HG02763 (cell line): Measurements from ENCODE around the gene PXMP4.
"Not testable (repeated sequence)": the region's sequence is repeated elsewhere in the genome, so short reads cannot be mapped to it uniquely, and the experiment has no call there.

Source experiments
- ATAC-seq: cut with Tn5 transposase; IDR thresholded peaks from one replicate; pipeline ENCODE4 v1.9.1; 2021; ENCODE audit warnings: mild to moderate bottlenecking, moderate library complexity; ENCODE audit not compliant: unreplicated experiment

The PXMP4 gene, protein sequence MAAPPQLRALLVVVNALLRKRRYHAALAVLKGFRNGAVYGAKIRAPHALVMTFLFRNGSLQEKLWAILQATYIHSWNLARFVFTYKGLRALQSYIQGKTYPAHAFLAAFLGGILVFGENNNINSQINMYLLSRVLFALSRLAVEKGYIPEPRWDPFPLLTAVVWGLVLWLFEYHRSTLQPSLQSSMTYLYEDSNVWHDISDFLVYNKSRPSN

DNA sequence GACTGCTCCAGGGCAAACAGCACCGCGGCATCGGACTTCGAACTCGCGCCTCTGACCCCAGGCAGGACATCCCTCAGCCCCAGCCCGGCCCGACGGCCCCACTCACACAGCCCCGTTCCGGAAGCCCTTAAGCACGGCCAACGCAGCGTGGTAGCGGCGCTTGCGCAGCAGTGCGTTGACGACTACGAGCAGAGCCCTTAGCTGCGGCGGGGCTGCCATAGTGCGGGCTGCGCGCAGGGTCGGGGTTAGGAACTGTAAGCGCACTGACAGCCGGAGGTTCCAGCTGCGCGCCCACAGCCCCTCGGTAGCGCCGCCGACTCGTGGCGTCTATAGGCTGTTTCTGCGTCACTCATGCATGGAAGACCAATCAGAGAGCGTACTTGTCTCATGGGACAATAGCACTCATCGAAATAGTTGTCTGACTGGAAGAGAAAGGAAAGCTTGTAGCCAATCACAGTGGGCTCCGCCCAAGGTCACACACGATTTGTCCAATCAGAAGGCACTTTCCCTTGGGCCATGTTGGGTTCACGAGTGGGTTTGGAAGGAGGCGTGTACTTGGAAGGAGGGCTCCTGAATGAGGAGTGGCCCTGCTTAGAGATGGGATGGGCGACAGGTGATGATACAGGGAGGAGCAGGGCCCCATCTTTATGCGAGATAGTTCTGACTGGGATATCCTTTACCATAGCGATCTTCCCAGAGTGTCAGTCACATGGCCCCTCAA lies at the start of gene PXMP4:
TSS of gene PXMP4 (minus strand) at position 322 of the 721 bp plus-strand sequence. CDS start at position 219, 103 bp downstream.
- ATAC-seq, result peak; percentile 98

DNA sequence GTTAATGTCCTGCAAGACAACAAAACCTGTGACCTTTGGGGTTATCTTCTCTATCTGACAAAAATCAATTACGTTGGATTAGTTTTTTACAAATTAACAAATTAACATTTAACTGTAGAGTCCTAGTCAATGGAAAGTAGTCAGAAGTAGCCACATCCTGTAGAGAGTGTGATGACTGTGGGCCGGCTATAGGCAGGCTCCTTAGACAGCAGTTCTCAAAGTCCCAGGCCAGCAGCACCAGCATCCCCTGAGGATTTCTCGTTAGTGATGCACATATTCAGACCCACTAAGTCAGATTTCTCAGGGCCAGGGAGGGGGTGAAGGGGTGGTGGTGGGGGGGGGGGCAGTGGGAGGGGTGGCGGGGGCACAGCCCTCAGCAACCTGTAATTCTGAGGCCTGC lies 48.9 kb upstream of the PXMP4 start:
- no peak for ATAC-seq

DNA sequence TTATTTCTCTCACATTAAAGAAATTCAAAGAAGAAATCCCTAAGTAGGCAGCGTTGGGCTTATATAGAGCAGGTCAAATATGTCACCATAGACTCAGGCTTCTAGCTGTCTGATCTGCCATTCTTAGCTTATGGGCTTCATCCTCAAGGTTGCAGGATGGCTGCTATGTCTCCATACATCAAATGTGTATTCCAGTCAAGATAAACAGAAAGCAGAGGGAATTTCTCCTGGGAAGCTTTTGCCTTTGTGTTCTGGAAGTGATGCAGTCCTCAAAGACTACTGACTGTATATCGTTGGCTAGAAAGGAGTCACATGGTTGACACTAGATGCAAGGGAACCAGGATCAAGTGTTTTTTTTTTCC lies 47.6 kb upstream of the PXMP4 start:
- ATAC-seq, result no peak

DNA sequence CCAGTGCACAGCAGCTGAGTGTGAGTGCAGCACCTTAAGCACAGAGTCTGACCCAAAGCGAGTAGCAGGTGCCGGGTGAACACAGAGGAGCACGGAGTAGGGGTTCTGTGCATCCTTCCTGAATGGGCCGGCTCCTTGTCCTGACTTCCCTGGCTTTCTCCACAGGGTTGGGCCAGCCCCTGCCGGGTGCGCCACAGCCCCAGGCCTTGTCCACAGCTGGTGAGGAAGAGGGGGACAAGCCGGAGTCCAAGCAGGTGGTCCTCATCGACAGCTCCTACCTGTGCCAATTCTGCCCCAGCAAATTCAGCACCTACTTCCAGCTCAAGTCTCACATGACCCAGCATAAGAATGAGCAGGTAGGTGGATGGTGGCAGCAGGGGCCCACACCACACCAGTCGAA lies 46.6 kb upstream of the PXMP4 start:
- ATAC-seq, result no peak

DNA sequence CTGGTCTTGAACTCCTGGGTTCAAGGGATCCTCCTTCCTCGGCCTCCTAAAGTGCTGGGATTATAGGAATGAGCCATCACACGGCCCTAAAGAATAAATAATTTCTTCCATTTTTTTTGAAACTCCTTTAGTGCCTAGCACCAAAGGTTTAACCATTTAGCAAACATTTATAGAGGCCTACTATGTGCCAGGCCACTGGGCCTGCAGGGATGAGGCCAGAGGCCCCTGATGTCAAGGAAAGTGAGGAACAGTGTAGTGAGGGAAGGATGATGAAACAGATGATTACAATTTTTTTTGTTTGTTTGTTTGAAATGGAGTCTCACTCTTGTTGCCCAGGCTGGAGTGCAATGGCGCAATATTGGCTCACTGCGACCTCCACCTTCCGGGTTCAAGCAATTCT lies 45.5 kb upstream of the PXMP4 start:
- ATAC-seq, result no peak

DNA sequence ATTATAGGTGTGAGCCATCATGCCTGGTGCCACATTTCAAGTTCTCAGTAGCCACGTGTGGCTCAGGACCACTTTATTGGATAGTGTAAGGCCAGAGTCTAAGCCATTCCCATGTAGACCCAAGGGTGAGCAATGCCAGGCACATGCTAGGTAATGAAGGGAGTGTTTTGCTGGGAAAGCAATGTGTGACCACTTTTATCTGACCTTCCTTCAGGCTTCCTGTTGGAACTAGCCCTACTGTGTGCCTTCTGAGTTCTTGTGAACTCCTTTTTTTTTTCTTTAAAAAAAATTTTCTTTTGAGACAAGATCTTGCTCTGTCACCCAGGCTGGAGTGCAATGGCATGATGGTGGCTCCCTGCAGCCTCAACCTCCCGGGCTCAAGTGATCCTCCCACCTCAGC lies 45.0 kb upstream of the PXMP4 start:
- no peak for ATAC-seq

DNA sequence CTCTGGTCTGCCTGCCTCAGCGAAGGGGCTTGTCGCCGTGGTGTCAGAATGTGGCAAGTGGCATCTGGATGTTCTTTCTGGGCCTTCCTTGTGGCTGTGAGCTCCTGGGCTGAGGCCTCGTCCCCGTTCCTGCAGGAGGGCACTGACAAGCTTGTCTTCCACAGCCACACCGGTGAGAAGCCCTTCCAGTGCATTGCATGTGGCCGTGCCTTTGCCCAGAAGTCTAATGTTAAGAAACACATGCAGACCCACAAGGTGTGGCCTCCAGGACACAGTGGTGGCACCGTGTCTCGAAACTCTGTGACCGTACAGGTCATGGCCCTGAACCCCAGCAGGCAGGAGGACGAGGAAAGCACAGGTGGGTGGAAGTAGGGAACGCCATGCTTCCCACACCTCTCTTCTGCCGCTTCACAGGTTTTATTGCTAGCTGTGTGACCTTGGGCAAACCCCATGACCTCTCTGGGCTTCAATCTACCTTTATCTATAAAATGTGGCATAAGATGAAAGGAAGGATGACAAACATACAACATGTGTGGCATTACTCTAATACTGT lies 41.7 kb upstream of the PXMP4 start:
- no peak for ATAC-seq

DNA sequence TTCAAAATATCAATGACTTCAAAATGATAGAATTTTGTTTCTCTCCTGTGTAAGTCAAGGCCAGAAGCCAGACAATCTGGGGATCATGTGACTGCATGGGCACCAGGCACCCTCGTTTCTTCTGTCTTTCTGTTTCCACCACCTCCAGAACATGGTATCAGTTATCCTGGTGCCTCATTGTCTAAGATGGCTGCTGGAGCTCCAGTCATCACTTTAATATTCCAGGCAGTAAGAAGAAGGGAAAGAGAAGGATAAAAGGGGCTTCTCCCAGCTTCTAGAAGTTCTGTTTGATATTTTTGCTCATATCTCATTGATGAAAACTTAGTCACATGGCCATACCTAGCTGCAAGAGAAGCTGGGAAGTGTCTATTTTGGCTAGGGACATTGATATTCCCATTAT lies 37.3 kb upstream of the PXMP4 start:
- ATAC-seq, result no peak

DNA sequence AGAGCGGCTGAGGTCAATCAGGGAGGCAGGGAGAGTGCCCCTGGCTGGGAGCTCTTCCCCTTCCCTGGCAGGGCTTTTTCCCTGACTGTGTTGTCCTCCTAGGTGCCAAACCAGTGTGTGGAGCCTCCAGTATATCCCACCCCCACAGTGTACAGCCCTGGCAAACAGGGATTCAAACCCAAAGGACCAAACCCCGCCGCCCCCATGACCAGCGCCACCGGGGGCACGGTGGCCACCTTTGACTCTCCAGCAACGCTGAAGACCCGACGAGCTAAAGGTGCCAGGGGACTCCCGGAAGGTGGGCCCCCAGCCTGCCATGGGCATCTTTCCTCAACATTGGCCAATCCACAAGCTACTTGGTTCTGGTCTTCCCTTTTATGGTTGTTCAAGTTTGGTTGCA lies 36.9 kb upstream of the PXMP4 start:
- no peak for ATAC-seq

DNA sequence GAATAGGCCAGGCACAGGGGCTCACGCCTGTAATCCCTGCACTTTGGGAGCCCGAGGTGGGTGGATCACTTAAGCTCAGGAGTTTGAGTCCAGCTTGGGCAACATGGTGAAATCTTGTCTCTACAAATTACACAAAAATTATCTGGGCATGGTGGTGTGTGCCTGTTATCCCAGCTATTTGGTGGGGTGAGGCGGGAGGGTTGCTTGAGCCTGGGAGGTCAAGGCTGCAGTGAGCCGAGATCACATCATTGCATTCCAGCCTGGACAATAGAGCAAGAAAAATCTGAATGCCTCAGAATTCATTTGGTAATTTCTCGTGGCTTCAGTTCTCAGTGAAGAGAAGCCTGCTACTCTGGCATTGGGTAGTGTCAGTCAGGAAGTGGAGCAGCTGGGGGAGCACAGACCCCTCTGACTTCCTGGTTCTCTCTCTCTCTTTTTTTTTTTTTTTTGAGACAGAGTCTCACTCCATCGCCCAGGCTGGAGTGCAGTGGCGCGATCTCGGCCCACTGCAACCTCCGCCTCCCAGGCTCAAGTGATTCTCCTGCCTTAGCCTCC lies 35.9 kb upstream of the PXMP4 start:
- ATAC-seq, result not testable (repeated sequence)

DNA sequence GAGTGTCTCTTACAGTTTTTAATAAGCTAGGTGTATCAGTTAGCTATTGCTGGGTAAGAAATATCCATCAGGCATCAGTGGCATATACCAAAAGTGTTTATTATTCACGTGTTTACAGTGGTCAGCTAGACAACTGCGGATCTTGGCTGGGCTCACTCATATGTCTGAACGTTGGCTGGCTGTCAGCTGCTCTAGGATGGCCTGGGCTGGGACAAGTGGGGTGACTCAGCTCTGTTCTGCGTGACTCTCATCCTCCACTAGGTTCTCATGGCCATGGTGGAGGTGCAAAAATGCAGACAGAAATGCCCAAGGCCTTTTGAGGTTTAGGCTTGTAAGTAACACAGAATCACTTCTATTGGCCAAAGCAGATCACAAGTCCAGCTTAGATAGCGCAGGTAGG lies 33.7 kb upstream of the PXMP4 start:
- ATAC-seq, result no peak

DNA sequence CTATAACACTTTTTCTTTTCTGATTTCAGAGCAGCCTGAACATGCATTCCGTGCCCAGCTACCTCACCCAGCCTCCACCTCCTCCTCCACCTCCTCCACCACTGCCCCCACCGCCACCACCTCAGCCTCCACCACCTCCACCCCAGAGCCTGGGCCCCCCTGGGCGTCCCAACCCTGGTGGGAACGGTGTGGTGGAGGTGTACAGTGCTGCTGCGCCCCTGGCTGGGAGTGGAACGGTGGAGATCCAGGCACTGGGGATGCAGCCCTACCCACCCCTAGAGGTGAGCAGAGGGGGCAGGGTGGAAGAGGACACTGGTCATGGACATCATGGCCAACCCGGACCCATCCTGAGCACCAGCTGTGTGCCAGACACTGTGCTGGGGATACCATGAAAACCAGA lies 33.0 kb upstream of the PXMP4 start:
- ATAC-seq, result no peak

DNA sequence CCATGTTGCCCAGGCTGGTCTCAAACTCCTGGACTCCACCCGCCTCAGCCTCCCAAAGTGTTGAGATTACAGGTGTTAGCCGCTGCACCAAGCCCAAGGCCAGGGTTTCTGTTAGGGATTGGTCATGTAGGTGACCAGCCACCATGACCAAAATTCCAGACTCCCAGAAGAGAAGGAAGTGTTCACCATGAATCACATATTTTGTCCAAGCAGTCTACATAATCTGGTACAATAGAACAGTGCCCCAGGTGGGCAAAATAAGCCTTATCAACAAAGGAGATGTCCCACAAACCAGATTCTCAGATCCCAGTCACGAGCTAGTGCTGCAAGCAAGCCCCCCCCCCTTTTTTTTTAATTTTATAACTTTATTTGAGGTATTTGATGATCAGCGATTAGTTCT lies 31.7 kb upstream of the PXMP4 start:
- ATAC-seq, result no peak

DNA sequence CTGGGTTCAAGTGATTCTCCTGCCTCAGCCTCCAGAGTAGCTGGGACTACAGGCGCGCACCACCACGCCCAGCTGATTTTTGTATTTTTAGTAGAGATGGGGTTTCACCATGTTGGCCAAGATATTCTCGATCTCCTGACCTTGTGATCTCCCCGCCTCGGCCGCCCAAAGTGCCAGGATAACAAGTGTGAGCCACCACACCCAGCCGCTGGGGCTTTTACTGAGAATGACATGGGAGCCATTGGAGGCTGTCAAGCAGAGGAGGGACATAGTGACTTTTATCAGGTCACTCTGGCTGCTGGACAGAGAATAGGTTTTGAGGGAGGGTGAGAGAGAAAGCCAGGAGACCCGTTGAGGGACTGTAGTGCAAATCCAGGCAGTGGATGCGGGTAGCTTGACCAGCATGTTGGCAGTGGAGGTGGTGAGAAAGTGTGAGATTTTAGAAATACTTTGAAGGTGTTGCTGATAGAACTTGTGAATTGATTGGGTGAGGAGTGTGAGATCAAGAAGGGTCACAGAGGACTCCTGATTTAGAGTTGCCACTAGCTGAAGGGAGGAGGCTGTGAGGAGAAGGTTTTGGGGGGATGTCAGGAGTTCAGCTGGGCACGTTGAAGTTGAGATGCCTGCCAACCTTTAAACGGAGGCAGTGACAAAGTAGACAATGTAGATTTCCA lies 26.4 kb upstream of the PXMP4 start:
- ATAC-seq, result no peak

DNA sequence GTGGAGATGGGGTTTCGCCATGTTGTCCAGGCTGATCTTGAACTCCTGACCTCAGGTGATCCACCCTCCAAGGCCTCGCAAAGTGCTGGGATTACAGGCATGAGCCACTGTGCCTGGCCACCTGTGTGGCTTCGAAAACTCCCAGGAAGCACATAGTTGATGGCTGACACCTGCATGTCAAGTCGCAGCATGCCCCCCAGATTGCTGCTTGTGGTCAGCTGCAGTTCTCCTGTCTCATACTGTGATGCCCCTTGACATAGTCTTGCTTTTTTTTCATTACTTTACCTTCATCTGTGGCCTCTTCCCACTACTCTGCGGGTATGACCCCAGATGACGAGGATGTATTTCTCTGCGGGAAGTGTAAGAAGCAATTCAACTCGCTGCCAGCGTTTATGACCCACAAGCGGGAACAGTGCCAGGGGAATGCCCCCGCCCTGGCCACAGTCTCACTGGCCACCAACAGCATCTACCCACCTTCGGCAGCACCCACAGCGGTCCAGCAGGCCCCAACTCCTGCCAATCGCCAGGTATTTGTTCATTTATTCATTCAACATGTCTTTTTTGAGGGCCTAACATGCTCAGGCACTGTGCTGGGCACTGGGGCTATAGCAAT lies 24.8 kb upstream of the PXMP4 start:
- no peak for ATAC-seq

DNA sequence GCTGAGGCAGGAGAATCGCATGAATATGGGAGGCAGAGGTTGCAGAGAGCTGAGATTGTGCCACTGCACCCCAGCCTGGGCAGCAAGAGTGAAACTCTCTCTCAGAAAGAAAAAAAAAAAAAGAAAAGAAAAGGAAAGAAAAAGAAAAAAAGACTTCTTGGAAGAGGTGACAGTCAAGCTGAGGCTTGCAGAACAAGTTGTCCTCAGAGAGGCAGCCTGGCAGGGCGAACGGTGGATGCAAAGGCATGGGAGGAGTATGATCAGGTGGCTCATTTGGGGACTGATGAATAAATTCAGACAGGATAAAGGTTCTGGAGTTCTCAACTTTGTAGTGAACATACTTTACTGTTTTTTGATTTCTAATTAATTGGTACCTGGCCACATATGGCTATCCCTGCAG lies 24.1 kb upstream of the PXMP4 start:
- ATAC-seq, result no peak

DNA sequence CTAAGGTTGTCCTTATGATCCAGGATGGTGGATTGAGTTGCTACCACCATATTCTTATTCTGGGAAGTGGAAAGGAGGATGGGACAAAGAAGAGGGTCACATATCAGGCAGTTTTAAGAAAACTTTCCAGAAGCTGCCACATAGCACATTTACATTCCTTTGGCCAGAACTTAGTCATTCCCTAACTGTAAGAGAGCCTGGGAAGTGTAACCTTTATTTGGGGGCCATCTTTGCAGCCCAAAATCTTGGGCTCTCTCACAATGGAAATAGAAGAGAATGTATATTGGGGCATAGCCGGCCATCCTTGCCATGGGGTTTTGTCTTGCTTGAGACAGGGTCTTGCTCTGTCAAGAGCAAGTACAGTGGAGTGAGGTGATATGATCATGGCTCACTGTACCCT lies 20.1 kb upstream of the PXMP4 start:
- no peak for ATAC-seq

DNA sequence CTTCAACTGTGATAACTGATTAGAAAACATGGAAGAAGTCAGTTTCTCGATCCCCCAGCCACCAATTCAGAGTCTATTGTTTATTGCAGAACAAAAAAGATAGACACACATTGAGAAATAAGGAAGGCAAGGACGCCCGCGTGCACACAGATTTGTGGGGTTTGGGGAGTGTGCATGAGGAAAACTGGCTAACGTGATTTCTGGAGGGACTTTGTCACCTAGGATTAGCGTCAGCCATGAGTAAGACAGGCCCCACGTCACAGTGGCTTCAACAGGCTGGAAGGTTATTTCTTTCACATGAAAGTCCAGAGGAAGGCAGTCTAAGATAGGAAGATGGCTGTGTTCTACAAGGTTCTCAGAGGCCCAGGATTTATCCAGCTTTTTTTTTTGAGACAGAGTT lies 19.4 kb upstream of the PXMP4 start:
- ATAC-seq, result no peak

DNA sequence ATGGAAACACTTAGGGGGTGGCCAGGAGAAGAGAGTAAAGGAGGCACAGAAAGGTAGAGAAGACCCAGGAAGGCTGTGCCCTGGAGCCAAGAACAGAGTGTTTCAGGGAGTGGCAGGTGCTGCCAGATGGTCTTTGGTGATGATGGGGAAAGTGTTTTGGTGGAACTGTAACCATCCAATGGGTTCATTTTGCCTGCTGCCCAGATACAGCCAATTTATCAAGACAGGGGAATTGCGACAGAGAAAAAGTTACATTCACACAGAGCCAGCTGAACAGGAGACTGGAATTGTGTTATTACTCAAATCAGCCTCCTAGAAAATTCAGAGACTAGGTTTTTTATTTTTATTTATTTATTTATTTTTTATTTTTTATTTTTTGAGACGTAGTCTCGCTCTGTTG lies 16.9 kb upstream of the PXMP4 start:
- no peak for ATAC-seq

DNA sequence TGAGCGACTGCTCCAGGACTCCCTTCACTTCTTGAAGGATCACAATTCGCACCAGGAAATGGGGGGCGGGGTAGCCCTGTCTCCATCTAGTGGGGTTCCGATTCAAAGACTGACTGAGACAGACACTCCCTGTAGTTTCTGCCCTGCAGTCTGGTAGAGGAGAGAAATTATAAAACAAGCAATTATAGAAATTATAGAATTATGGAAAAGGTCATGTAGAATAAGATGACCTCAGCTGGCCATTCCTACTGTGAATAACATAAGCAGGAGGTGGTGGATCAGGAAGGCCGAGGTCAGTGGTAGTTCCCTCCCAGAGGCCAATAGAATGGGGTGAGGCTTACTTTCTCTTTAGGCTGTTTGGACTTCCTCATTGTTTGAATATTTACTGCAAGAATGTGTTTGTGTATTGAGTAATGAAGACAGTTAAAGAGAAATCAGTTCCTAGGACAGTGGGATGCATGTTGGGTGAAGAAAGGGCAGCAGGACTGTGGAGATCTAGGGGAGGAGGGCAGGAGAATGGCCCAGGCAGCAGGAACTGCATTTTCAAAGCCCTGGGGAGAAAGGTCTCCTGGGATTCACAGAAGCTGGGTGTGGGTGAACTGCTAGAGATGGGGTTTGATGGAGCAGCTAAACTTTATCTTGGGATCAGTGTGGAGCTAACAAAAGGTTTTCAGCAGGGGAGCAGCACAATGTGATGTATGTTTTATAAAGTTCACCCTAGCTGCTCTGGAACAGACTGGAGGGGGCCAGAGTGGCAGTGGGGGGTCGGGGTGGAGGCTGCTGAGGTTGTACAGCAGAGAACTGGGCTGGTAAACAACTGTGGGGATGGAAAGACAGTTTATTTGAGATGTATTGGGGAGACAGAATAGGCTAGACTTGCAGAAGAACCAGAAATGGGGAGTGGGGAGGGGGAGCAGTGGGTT lies 13.8 kb upstream of the PXMP4 start:
- no peak for ATAC-seq
